ENCODE measurements around the gene LUC7L2.
A peak's percentile ranks its signal among the peaks of the same experiment; 100 is the strongest.

LUC7L2 gene

DNA sequence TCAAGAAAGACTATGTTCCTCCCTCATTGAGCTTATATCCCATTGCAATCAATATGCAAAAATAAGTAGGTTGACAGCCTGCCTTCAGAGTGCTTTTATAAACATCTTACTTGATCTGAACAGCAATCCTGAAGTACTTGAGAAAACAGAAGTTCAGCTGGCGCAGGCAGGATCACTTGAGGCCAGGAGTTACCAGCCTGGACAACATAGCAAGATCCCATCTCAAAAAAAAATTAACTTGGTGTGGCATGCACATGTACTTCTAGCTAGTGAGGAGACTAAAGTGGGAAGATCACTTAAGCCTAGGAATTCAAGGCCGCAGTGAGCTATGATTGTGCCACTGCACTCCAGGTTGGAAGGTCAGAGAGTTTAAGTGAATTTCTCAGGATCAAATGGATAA is 30.1 kb downstream of the LUC7L2 start:
- TF ChIP-seq, protein P1, sequence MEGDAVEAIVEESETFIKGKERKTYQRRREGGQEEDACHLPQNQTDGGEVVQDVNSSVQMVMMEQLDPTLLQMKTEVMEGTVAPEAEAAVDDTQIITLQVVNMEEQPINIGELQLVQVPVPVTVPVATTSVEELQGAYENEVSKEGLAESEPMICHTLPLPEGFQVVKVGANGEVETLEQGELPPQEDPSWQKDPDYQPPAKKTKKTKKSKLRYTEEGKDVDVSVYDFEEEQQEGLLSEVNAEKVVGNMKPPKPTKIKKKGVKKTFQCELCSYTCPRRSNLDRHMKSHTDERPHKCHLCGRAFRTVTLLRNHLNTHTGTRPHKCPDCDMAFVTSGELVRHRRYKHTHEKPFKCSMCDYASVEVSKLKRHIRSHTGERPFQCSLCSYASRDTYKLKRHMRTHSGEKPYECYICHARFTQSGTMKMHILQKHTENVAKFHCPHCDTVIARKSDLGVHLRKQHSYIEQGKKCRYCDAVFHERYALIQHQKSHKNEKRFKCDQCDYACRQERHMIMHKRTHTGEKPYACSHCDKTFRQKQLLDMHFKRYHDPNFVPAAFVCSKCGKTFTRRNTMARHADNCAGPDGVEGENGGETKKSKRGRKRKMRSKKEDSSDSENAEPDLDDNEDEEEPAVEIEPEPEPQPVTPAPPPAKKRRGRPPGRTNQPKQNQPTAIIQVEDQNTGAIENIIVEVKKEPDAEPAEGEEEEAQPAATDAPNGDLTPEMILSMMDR (IDR thresholded peaks at IDR 0.05; ENCODE audit: borderline replicate concordance, extremely low read depth, low read length, poor library complexity, severe bottlenecking): no peak
- TF ChIP-seq EZH2 (IDR thresholded peaks at IDR 0.05; ENCODE audit: borderline replicate concordance, low read depth, low read length, severe bottlenecking): no peak
- H3K27ac ChIP-seq (ENCODE audit: low read length): no peak overlapping the region
- H3K27me3 ChIP-seq (ENCODE audit: insufficient read depth, low read length, poor library complexity): no peaks in the 10 kb centered on the region
- no peak for ATAC-seq (ENCODE audit: insufficient read depth, low read depth)
- no peak overlapping the region for H3K4me2 ChIP-seq (ENCODE audit: insufficient read depth, low read length)
- peaks cover 99% of the 10 kb centered on the region for H3K79me2 ChIP-seq (ENCODE audit: insufficient read depth, low read length)
- H3K36me3 ChIP-seq (ENCODE audit: insufficient read depth, low read length): peaks cover 93% of the 10 kb centered on the region
- no peaks in the 10 kb centered on the region for H3K9me3 ChIP-seq (ENCODE audit: insufficient read depth, low read length, severe bottlenecking)
- DNase-seq: no peak
- peaks cover 43% of the 10 kb centered on the region for H4K20me1 ChIP-seq (ENCODE audit: insufficient read depth, low read length)
- H3K4me1 ChIP-seq (ENCODE audit: insufficient read depth, low read length): no peaks in the 10 kb centered on the region
- no peak overlapping the region for H2AFZ ChIP-seq (ENCODE audit: low read depth, low read length)
- H3K4me3 ChIP-seq (ENCODE audit: low read depth in 1 of 2, low read length in 2 of 2): no peak overlapping the region
- no peak overlapping the region for H3K9ac ChIP-seq (ENCODE audit: low read depth, low read length)

DNA sequence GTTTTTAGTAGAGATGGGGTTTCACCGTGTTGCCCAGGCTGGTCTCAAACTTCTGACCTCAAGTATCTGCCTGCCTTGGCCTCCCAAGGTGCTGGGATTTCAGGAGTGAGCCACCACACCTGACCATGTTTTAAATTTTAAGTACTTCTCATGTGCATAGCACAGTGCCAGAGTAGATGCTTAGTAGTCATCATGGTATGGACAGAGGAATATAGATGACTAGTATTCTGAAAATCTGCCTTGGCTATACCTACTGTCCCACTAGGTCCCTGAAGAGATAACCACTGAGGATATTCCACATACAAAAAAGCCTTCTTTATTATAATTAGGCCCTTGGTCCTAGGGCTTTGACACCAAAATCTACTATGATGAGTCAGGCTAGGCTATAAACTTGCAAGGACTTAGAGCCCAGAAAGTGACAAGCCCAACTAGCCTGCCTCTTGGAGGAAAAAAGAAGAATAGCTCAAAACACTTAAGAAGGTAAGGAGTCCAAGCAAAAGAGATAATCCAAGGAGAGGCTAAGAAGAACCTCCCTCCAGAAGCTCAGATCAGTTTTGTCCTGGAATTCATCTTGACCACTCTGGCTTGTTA is 34.0 kb downstream of the LUC7L2 start:
- no peak for ATAC-seq (ENCODE audit: insufficient read depth, low read depth)
- H3K9me3 ChIP-seq (ENCODE audit: insufficient read depth, low read length, severe bottlenecking): no peaks in the 10 kb centered on the region
- peaks cover 95% of the 10 kb centered on the region for H3K36me3 ChIP-seq (ENCODE audit: insufficient read depth, low read length)
- no peak overlapping the region for H2AFZ ChIP-seq (ENCODE audit: low read depth, low read length)
- no peaks in the 10 kb centered on the region for H3K4me1 ChIP-seq (ENCODE audit: insufficient read depth, low read length)
- H3K27ac ChIP-seq (ENCODE audit: low read length): no peak overlapping the region
- H3K27me3 ChIP-seq (ENCODE audit: insufficient read depth, low read length, poor library complexity): no peaks in the 10 kb centered on the region
- no peak overlapping the region for H3K9ac ChIP-seq (ENCODE audit: low read depth, low read length)
- TF ChIP-seq, protein P1 (IDR thresholded peaks at IDR 0.05; ENCODE audit: borderline replicate concordance, extremely low read depth, low read length, poor library complexity, severe bottlenecking): no peak
- no peak for TF ChIP-seq EZH2 (IDR thresholded peaks at IDR 0.05; ENCODE audit: borderline replicate concordance, low read depth, low read length, severe bottlenecking)
- H3K79me2 ChIP-seq (ENCODE audit: insufficient read depth, low read length): peaks cover 99% of the 10 kb centered on the region
- H3K4me2 ChIP-seq (ENCODE audit: insufficient read depth, low read length): no peak overlapping the region
- peaks cover 54% of the 10 kb centered on the region; the same call in 1 of the 2 replicates for H4K20me1 ChIP-seq (ENCODE audit: insufficient read depth, low read length)
- H3K4me3 ChIP-seq (ENCODE audit: low read depth in 1 of 2, low read length in 2 of 2): no peak overlapping the region
- no peak for DNase-seq

DNA sequence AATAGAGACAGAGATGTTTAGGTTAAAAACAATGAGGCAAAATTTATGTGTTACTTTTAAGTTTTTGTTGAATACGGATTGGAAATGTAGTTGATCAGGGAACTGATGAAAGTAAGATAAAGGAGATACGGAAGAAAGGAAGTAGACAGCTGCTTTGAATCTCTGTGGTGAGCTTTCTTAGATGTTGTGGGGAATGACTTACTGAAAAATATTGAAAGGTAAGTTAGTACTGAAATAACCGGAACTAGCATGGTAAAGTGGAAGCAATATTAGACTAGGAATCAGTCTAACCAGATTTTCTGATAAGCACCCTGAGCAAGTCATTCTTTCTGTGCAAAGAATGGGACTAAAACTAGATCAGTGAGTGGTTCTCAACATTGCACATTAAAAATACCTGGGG is 34.8 kb downstream of the LUC7L2 start:
- Histone ChIP-seq H3K9ac (ENCODE audit: low read depth, low read length) (no peak overlapping the region), H3K27me3 (ENCODE audit: insufficient read depth, low read length, poor library complexity) (no peaks in the 10 kb centered on the region), H3K4me2 (ENCODE audit: insufficient read depth, low read length) (no peak overlapping the region), H3K27ac (ENCODE audit: low read length) (no peak overlapping the region), H3K4me3 (ENCODE audit: low read depth in 1 of 2, low read length in 2 of 2) (no peak overlapping the region), H3K36me3 (ENCODE audit: insufficient read depth, low read length) (peaks cover 94% of the 10 kb centered on the region), H3K79me2 (ENCODE audit: insufficient read depth, low read length) (peaks cover 96% of the 10 kb centered on the region), H3K9me3 (ENCODE audit: insufficient read depth, low read length, severe bottlenecking) (no peaks in the 10 kb centered on the region), H2AFZ (ENCODE audit: low read depth, low read length) (no peak overlapping the region), H4K20me1 (ENCODE audit: insufficient read depth, low read length) (peaks cover 48% of the 10 kb centered on the region; the same call in 1 of the 2 replicates), H3K4me1 (ENCODE audit: insufficient read depth, low read length) (no peaks in the 10 kb centered on the region)
- peak; percentile 67 for ATAC-seq (ENCODE audit: insufficient read depth, low read depth)
- TF ChIP-seq EZH2 (IDR thresholded peaks at IDR 0.05; ENCODE audit: borderline replicate concordance, low read depth, low read length, severe bottlenecking): no peak
- TF ChIP-seq, protein P1 (IDR thresholded peaks at IDR 0.05; ENCODE audit: borderline replicate concordance, extremely low read depth, low read length, poor library complexity, severe bottlenecking): no peak
- DNase-seq: no peak

Measured in DND-41 (cell line).